ENCODE measurements around the gene COL21A1.

COL21A1 gene

GRCh38 chr6:56009636-56010035 is 237.7 kb downstream of the COL21A1 start:
- no peak for DNase-seq (ENCODE audit: low spot score)

All from cerebellar cortex (tissue), 1 donor.